Esophagus muscularis mucosa (tissue), 4 donors: Measurements from ENCODE around the gene CHKA. TPM values are rescaled to one million over a fixed set of nuclear protein-coding genes. Genes with fewer than 3 reads are reported as not detected.

Source experiments
- DNase-seq: peaks from one replicate; pipeline ENCODE4 v3.0.0-alpha.2; 2017; ENCODE audit errors: extremely low spot score
- H3K27ac ChIP-seq, 4 donors: fragments of 200-600 bp; sonication (generic); replicated peaks in 1 of 4; 1 replicate in 3 of 4; 2 replicates in 1 of 4; pipeline ENCODE4 v1.5.1; 2016 to 2019; ENCODE audit warnings: mild to moderate bottlenecking in 1 of 4
- H3K27me3 ChIP-seq, 4 donors: fragments of 200-600 bp; sonication (generic); one replicate each; pipeline versions ENCODE4 v1.5.1 to v1.6.0; 2016 to 2019
- H3K36me3 ChIP-seq, 4 donors: fragments of 200-600 bp; sonication (generic); one replicate each; pipeline ENCODE4 v1.5.1; 2016 to 2019
- H3K4me1 ChIP-seq, 4 donors: fragments of 200-600 bp; sonication (generic); one replicate each; pipeline ENCODE4 v1.5.1; 2016 to 2019
- H3K4me3 ChIP-seq, 4 donors: fragments of 200-600 bp; sonication (generic); 1 replicate in 2 of 4; 2 replicates in 2 of 4; pipeline ENCODE4 v1.5.1; 2016 to 2019; ENCODE audit warnings: mild to moderate bottlenecking in 4 of 4, moderate library complexity in 1 of 4
- H3K9me3 ChIP-seq, 4 donors: fragments of 200-600 bp; sonication (generic); 1 replicate in 3 of 4; 2 replicates in 1 of 4; pipeline ENCODE4 v1.5.1; 2016 to 2019
- EP300 ChIP-seq: sonication (generic); formaldehyde crosslinking; IDR thresholded peaks from one replicate; pipeline ENCODE4 v1.6.1; 2017; ENCODE audit warnings: antibody characterized with exemption
- POLR2A ChIP-seq: fragments of 450-650 bp; IDR thresholded peaks from one replicate; pipeline ENCODE4 v1.6.1; 2017; ENCODE audit warnings: antibody characterized with exemption, moderate library complexity, mild to moderate bottlenecking, low read depth
- POLR2AphosphoS5 ChIP-seq, 2 donors: sonication (generic); formaldehyde crosslinking; IDR thresholded peaks; one replicate each; pipeline ENCODE4 v1.6.1; 2017; ENCODE audit warnings: antibody characterized with exemption in 2 of 2
- WGBS: methylation state at CpG from one replicate; pipeline ENCODE4 v1.1.5; 2018; 5-methylcytosine and 5-hydroxymethylcytosine counted together
- intact Hi-C: fragments of 100-400 bp; cut with DNase I; formaldehyde crosslinking; loops from one replicate; pipeline ENCODE4 v1.15.1; 2023
- total RNA-seq, 4 donors: library from RNA; depleted of rRNA; stranded (reverse); fragments of >200 nt; gene quantifications; one replicate each; pipeline versions ENCODE4 v1.1.0 to v1.2.1, GENCODE V29; 2016
- TF ChIP-seq, protein P1 (sequence below), 3 experiments: fragments of 200-600 bp in 2 of 3; fragments of 450-650 bp in 1 of 3; sonication (generic) in 2 of 3; IDR thresholded peaks; one replicate each; pipeline ENCODE4 v1.5.1; 2017 to 2019; ENCODE audit warnings: antibody characterized with exemption in 3 of 3, mild to moderate bottlenecking in 2 of 3, moderate library complexity in 1 of 3

CHKA gene
- total RNA-seq, 4 donors from 2014 or later: 13.8 to 20.3 (median 18.3) TPM

DNA sequence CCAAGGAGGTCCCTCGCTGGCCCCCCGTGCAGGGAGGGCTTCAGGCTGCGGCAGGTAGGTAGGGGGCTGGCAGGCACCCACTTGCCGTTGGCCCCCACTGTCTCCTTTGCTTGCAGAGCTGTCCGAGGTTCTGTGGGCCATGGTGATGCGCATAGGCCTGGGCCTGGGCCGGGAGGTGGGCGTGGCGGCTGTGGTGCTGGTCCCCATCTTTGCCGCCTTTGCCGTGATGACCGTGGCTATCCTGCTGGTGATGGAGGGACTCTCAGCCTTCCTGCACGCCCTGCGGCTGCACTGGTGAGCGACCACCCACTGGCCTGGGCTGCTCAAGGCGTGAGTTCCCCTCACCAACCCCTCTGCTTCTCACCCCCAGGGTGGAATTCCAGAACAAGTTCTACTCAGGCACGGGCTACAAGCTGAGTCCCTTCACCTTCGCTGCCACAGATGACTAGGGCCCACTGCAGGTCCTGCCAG is 70.8 kb downstream of the CHKA start:
- DNase-seq: no peak
- intact Hi-C loops: no loop called here
- 93% methylated on average over 9 of the region's 18 CpGs for WGBS
- H3K4me3 ChIP-seq: no peak overlapping the region
- peaks cover 0 to 10% (median 7%) of the 10 kb centered on the region in 4 donors for H3K4me1 ChIP-seq
- H3K36me3 ChIP-seq: peaks cover 38 to 91% (median 69%) of the 10 kb centered on the region in 4 donors
- no peaks in the 10 kb centered on the region for H3K27me3 ChIP-seq
- no peaks in the 10 kb centered on the region for H3K9me3 ChIP-seq
- no peak overlapping the region for H3K27ac ChIP-seq
- no peak for TF ChIP-seq POLR2AphosphoS5 (IDR thresholded peaks at IDR 0.05)
- TF ChIP-seq, protein P1, sequence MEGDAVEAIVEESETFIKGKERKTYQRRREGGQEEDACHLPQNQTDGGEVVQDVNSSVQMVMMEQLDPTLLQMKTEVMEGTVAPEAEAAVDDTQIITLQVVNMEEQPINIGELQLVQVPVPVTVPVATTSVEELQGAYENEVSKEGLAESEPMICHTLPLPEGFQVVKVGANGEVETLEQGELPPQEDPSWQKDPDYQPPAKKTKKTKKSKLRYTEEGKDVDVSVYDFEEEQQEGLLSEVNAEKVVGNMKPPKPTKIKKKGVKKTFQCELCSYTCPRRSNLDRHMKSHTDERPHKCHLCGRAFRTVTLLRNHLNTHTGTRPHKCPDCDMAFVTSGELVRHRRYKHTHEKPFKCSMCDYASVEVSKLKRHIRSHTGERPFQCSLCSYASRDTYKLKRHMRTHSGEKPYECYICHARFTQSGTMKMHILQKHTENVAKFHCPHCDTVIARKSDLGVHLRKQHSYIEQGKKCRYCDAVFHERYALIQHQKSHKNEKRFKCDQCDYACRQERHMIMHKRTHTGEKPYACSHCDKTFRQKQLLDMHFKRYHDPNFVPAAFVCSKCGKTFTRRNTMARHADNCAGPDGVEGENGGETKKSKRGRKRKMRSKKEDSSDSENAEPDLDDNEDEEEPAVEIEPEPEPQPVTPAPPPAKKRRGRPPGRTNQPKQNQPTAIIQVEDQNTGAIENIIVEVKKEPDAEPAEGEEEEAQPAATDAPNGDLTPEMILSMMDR (IDR thresholded peaks at IDR 0.05): no peak
- no peak for TF ChIP-seq POLR2A
- TF ChIP-seq EP300: no peak

DNA sequence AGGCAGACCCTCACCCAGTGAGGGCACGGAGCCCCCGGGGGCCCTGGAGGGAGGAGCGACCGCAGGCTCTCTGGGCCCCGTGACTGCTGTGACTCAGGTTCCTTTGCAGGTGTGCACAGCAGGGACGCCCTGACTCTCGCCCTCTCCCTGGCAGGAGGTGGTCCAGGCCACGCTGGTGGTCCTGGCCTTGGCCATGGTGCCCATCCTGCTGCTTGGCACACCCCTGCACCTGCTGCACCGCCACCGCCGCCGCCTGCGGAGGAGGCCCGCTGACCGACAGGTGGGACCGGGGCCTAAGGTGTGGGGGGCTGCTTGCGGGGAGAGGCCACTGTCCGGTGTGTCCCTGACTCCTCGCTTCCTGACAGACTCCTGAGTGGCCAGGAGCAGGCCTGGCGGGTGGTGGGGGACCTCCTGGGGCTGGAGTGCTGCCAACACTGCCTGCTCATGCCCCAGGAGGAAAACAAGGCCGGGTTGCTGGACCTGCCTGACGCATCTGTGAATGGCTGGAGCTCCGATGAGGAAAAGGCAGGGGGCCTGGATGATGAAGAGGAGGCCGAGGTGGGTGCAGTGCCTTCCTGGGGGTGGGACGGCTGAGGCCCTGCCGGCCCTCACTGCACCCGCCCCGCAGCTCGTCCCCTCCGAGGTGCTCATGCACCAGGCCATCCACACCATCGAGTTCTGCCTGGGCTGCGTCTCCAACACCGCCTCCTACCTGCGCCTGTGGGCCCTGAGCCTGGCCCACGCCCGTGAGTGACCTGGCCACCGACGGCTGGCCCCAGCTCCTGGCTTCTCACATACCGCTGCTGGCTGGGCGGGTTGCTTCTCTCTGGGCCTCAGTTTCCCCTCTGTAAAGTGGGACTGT is 71.4 kb downstream of the CHKA start:
- H3K4me1 ChIP-seq: peaks cover 0 to 10% (median 7%) of the 10 kb centered on the region in 4 donors
- DNase-seq: no peak
- no peaks in the 10 kb centered on the region for H3K9me3 ChIP-seq
- H3K27ac ChIP-seq: no peak overlapping the region
- TF ChIP-seq, protein P1 (IDR thresholded peaks at IDR 0.05): no peak
- TF ChIP-seq POLR2AphosphoS5 (IDR thresholded peaks at IDR 0.05) (no peak), EP300 (no peak), POLR2A (no peak)
- no peak overlapping the region for H3K4me3 ChIP-seq
- peaks cover 42 to 94% (median 75%) of the 10 kb centered on the region in 4 donors for H3K36me3 ChIP-seq
- intact Hi-C loops: no loop called here
- 91% methylated on average over 21 of the region's 40 CpGs for WGBS
- no peaks in the 10 kb centered on the region for H3K27me3 ChIP-seq

- no peak overlapping the region for H3K27ac ChIP-seq
- H3K36me3 ChIP-seq: peaks cover 49 to 97% (median 83%) of the 10 kb centered on the region in 4 donors
- intact Hi-C loops: no loop called here
- TF ChIP-seq EP300 (no peak), POLR2AphosphoS5 (IDR thresholded peaks at IDR 0.05) (no peak), POLR2A (no peak)
- TF ChIP-seq, protein P1 (IDR thresholded peaks at IDR 0.05): no peak
- H3K4me3 ChIP-seq: no peak overlapping the region
- H3K9me3 ChIP-seq: no peaks in the 10 kb centered on the region
- DNase-seq: no peak
- 89% methylated on average over 25 of the region's 35 CpGs for WGBS
- H3K4me1 ChIP-seq: peaks cover 0 to 11% (median 9%) of the 10 kb centered on the region in 4 donors
- no peaks in the 10 kb centered on the region for H3K27me3 ChIP-seq
These were observed 72.3 kb downstream of the CHKA start for GRCh38 chr11:68048681-68049508.

DNA sequence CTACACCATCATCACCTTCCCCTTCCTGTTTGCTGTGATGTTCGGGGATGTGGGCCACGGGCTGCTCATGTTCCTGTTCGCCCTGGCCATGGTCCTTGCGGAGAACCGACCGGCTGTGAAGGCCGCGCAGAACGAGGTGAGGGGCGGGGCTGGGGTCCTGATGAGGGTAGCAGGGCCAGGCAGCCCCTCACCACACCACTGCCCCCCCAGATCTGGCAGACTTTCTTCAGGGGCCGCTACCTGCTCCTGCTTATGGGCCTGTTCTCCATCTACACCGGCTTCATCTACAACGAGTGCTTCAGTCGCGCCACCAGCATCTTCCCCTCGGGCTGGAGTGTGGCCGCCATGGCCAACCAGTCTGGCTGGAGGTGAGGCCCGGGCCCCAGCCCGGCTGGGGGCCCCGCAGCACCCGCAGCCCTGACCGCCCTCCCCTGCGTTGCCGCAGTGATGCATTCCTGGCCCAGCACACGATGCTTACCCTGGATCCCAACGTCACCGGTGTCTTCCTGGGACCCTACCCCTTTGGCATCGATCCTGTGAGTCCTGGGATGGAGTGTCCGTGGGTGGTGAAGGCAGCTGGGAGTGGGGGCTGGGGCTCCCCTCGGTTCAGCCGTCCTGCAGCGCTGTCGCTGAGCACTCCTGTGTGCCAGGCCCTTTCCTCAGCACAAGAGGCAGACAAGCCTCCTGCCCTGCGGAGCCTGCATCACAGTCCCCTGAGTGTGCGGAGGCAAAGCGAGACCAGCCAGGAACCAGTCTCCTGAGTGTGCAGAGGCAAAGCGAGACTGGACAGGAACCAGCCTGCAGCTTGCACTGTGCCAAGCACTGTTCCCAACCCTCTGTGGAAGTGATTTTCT is 73.5 kb downstream of the CHKA start:
- no peak for DNase-seq
- TF ChIP-seq POLR2AphosphoS5 (IDR thresholded peaks at IDR 0.05) (no peak), POLR2A (no peak), EP300 (no peak)
- TF ChIP-seq, protein P1 (IDR thresholded peaks at IDR 0.05): no peak
- Histone ChIP-seq H3K9me3 (no peaks in the 10 kb centered on the region), H3K36me3 (peaks cover 59 to 97% (median 87%) of the 10 kb centered on the region in 4 donors), H3K4me3 (no peak overlapping the region), H3K27ac (no peak overlapping the region), H3K4me1 (peaks cover 0 to 23% (median 20%) of the 10 kb centered on the region in 4 donors), H3K27me3 (no peaks in the 10 kb centered on the region)
- intact Hi-C loops: no loop called here
- WGBS: 90% methylated on average over 28 of the region's 37 CpGs
